ENCODE data around the gene SPG11.
A peak's percentile ranks its signal among the peaks of the same experiment; 100 is the strongest.
"Not testable (repeated sequence)": the region's sequence is repeated elsewhere in the genome, so short reads cannot be mapped to it uniquely, and the experiment has no call there.

SPG11 gene

GRCh38 chr15:44532689-44533088 is 130.8 kb downstream of the SPG11 start:
- H2AFZ ChIP-seq (ENCODE audit: low read length) = no peak overlapping the region
- no peak overlapping the region for H3K4me2 ChIP-seq (ENCODE audit: low read depth, low read length)
- no peaks in the 10 kb centered on the region for H3K9me2 ChIP-seq (replicated peaks; ENCODE audit: insufficient read depth, low read length)
- H3K9ac ChIP-seq (ENCODE audit: low read length) = no peak overlapping the region
- H3K79me2 ChIP-seq (ENCODE audit: low read length) = peaks cover 16% of the 10 kb centered on the region
- no peaks in the 10 kb centered on the region for H3K9me3 ChIP-seq (replicated peaks; ENCODE audit: insufficient read depth, low read length)
- TF ChIP-seq EZH2 (optimal IDR thresholded peaks at IDR 0.05; ENCODE audit: low read depth, low read length) (no peak), CTCF (IDR thresholded peaks at IDR 0.05; ENCODE audit: low read length) (peak; percentile 33)
- no peaks in the 10 kb centered on the region for H4K20me1 ChIP-seq (ENCODE audit: insufficient read depth, low read length)
- H3K36me3 ChIP-seq (replicated peaks; ENCODE audit: insufficient read depth, low read length) = no peaks in the 10 kb centered on the region
- H3K4me3 ChIP-seq (ENCODE audit: low read length) = no peak overlapping the region
- DNase-seq = no peak
- H3K27ac ChIP-seq (ENCODE audit: low read length) = no peak overlapping the region
- H3K4me1 ChIP-seq (ENCODE audit: low read length) = no peaks in the 10 kb centered on the region
- H3K27me3 ChIP-seq (replicated peaks; ENCODE audit: insufficient read depth, low read length) = no peaks in the 10 kb centered on the region
- peaks cover 21% of the 10 kb centered on the region for H3F3A ChIP-seq (ENCODE audit: insufficient read depth, low read length)

GRCh38 chr15:44532275-44532674 is 131.2 kb downstream of the SPG11 start:
- H2AFZ ChIP-seq (ENCODE audit: low read length); H3K9me3 ChIP-seq (replicated peaks; ENCODE audit: insufficient read depth, low read length); H3K4me1 ChIP-seq (ENCODE audit: low read length); H3K27me3 ChIP-seq (replicated peaks; ENCODE audit: insufficient read depth, low read length); H3K27ac ChIP-seq (ENCODE audit: low read length); H3K9ac ChIP-seq (ENCODE audit: low read length); H3K4me3 ChIP-seq (ENCODE audit: low read length); H3K9me2 ChIP-seq (replicated peaks; ENCODE audit: insufficient read depth, low read length); H3K4me2 ChIP-seq (ENCODE audit: low read depth, low read length); H4K20me1 ChIP-seq (ENCODE audit: insufficient read depth, low read length); H3K36me3 ChIP-seq (replicated peaks; ENCODE audit: insufficient read depth, low read length); DNase-seq: not testable (repeated sequence)
- peaks cover 12% of the 10 kb centered on the region for H3K79me2 ChIP-seq (ENCODE audit: low read length)
- peaks cover 17% of the 10 kb centered on the region for H3F3A ChIP-seq (ENCODE audit: insufficient read depth, low read length)

GRCh38 chr15:44530653-44531052 is 132.8 kb downstream of the SPG11 start:
- Histone ChIP-seq H3K79me2 (ENCODE audit: low read length) (peaks cover 9% of the 10 kb centered on the region; the same call in 1 of the 2 replicates), H2AFZ (ENCODE audit: low read length) (no peak overlapping the region), H3K36me3 (replicated peaks; ENCODE audit: insufficient read depth, low read length) (no peaks in the 10 kb centered on the region; the same call in 1 of the 2 replicates), H3K9ac (ENCODE audit: low read length) (no peak overlapping the region), H3K9me2 (replicated peaks; ENCODE audit: insufficient read depth, low read length) (no peaks in the 10 kb centered on the region), H3K4me1 (ENCODE audit: low read length) (no peaks in the 10 kb centered on the region), H3F3A (ENCODE audit: insufficient read depth, low read length) (peaks cover 5% of the 10 kb centered on the region), H3K4me3 (ENCODE audit: low read length) (no peak overlapping the region), H4K20me1 (ENCODE audit: insufficient read depth, low read length) (no peaks in the 10 kb centered on the region), H3K4me2 (ENCODE audit: low read depth, low read length) (no peak overlapping the region), H3K27me3 (replicated peaks; ENCODE audit: insufficient read depth, low read length) (no peaks in the 10 kb centered on the region), H3K27ac (ENCODE audit: low read length) (no peak overlapping the region), H3K9me3 (replicated peaks; ENCODE audit: insufficient read depth, low read length) (no peaks in the 10 kb centered on the region)
- no peak for DNase-seq
- TF ChIP-seq CTCF (IDR thresholded peaks at IDR 0.05; ENCODE audit: low read length) (no peak), EZH2phosphoT487 (IDR thresholded peaks at IDR 0.05; ENCODE audit: low read length) (no peak), EZH2 (optimal IDR thresholded peaks at IDR 0.05; ENCODE audit: low read depth, low read length) (no peak)

- Histone ChIP-seq H3K9me2 (replicated peaks; ENCODE audit: insufficient read depth, low read length) (no peaks in the 10 kb centered on the region), H4K20me1 (ENCODE audit: insufficient read depth, low read length) (no peaks in the 10 kb centered on the region), H3K27me3 (replicated peaks; ENCODE audit: insufficient read depth, low read length) (no peaks in the 10 kb centered on the region), H3K9ac (ENCODE audit: low read length) (no peak overlapping the region), H2AFZ (ENCODE audit: low read length) (no peak overlapping the region), H3K9me3 (replicated peaks; ENCODE audit: insufficient read depth, low read length) (no peaks in the 10 kb centered on the region), H3K79me2 (ENCODE audit: low read length) (peaks cover 3% of the 10 kb centered on the region; the same call in 1 of the 2 replicates), H3K4me3 (ENCODE audit: low read length) (no peak overlapping the region), H3F3A (ENCODE audit: insufficient read depth, low read length) (peaks cover 4% of the 10 kb centered on the region; the same call in 1 of the 2 replicates), H3K4me1 (ENCODE audit: low read length) (no peaks in the 10 kb centered on the region), H3K36me3 (replicated peaks; ENCODE audit: insufficient read depth, low read length) (peaks cover 4% of the 10 kb centered on the region; the same call in 1 of the 2 replicates), H3K27ac (ENCODE audit: low read length) (no peak overlapping the region), H3K4me2 (ENCODE audit: low read depth, low read length) (no peak overlapping the region)
- TF ChIP-seq EZH2phosphoT487 (IDR thresholded peaks at IDR 0.05; ENCODE audit: low read length) = no peak
- no peak for TF ChIP-seq CTCF (IDR thresholded peaks at IDR 0.05; ENCODE audit: low read length)
- TF ChIP-seq EZH2 (optimal IDR thresholded peaks at IDR 0.05; ENCODE audit: low read depth, low read length) = no peak
- DNase-seq = no peak
Measured at GRCh38 chr15:44529864-44530604, 133.4 kb downstream of the SPG11 start.

Data from MM.1S (cell line).